CD14-positive monocyte (primary cell): ENCODE results near the gene CXCL3. TPM values are rescaled to one million over a fixed set of nuclear protein-coding genes. Genes with fewer than 3 reads are reported as not detected.

ENCODE experiments used
- DNase-seq, 3 donors: peaks; one replicate each; pipeline ENCODE4 v3.0.0-alpha.2; 2011 to 2022
- H2AFZ ChIP-seq: 2 replicates; pipeline ENCODE4 v1.6.0; 2012; ENCODE audit warnings: mild to moderate bottlenecking, low read depth, low read length, inconsistent platforms; ENCODE audit not compliant: insufficient read depth, poor library complexity, severe bottlenecking
- H3K27ac ChIP-seq, 2 donors: 1 replicate in 1 of 2; 2 replicates in 1 of 2; pipeline ENCODE4 v1.5.1; 2012 to 2013; ENCODE audit warnings: low read length in 2 of 2, control low read depth in 1 of 2, inconsistent platforms in 1 of 2, low read depth in 1 of 2, mild to moderate bottlenecking in 1 of 2
- H3K27me3 ChIP-seq, 2 donors: one replicate each; pipeline versions ENCODE4 v1.6.0 to v1.6.1; 2011 to 2013; ENCODE audit warnings: low read length in 2 of 2; ENCODE audit not compliant: control insufficient read depth in 2 of 2, insufficient read depth in 2 of 2
- H3K36me3 ChIP-seq, 2 donors: replicated peaks in 1 of 2; 1 replicate in 1 of 2; 2 replicates in 1 of 2; pipeline versions ENCODE4 v1.5.1 to v1.6.1; 2012 to 2013; ENCODE audit warnings: low read length in 2 of 2, control low read depth in 1 of 2, inconsistent platforms in 1 of 2, mild to moderate bottlenecking in 1 of 2; ENCODE audit not compliant: insufficient read depth in 2 of 2, control insufficient read depth in 1 of 2
- H3K4me1 ChIP-seq, 2 donors: 1 replicate in 1 of 2; 2 replicates in 1 of 2; pipeline versions ENCODE4 v1.5.1 to v1.6.1; 2012 to 2013; ENCODE audit warnings: low read length in 2 of 2, control low read depth in 1 of 2, inconsistent platforms in 1 of 2, mild to moderate bottlenecking in 1 of 2, moderate library complexity in 1 of 2; ENCODE audit not compliant: insufficient read depth in 2 of 2, control insufficient read depth in 1 of 2
- H3K4me2 ChIP-seq: replicated peaks from 2 replicates; pipeline ENCODE3; 2012; ENCODE audit warnings: low read length, moderate library complexity, mild to moderate bottlenecking; ENCODE audit not compliant: poor library complexity, severe bottlenecking; ENCODE audit errors: extremely low read depth
- H3K4me3 ChIP-seq, 3 experiments: fragments of 200-600 bp in 1 of 3; sonication (generic) in 1 of 3; replicated peaks in 1 of 3; 1 replicate in 2 of 3; 2 replicates in 1 of 3; pipeline ENCODE4 v1.5.1; 2011 to 2013; ENCODE audit warnings: low read length in 3 of 3, mild to moderate bottlenecking in 3 of 3, control low read depth in 2 of 3, low read depth in 2 of 3, inconsistent platforms in 1 of 3, moderate library complexity in 1 of 3
- H3K79me2 ChIP-seq: 2 replicates; pipeline ENCODE4 v1.6.0; 2012; ENCODE audit warnings: mild to moderate bottlenecking, control low read depth, inconsistent platforms, low read length, moderate library complexity; ENCODE audit not compliant: insufficient read depth
- H3K9ac ChIP-seq: 2 replicates; pipeline ENCODE4 v1.6.0; 2017; ENCODE audit warnings: low read length, mild to moderate bottlenecking; ENCODE audit not compliant: insufficient read depth, poor library complexity, severe bottlenecking
- H3K9me3 ChIP-seq, 2 donors: replicated peaks in 1 of 2; 1 replicate in 1 of 2; 2 replicates in 1 of 2; pipeline versions ENCODE4 v1.5.1 to v1.6.1; 2012 to 2013; ENCODE audit warnings: low read length in 2 of 2, control low read depth in 1 of 2; ENCODE audit not compliant: control insufficient read depth in 1 of 2, insufficient read depth in 1 of 2
- H4K20me1 ChIP-seq: 2 replicates; pipeline ENCODE4 v1.6.0; 2012; ENCODE audit warnings: mild to moderate bottlenecking, low read length, control low read depth, moderate library complexity; ENCODE audit not compliant: insufficient read depth
- H3K27ac Mint-ChIP-seq, 7 donors: one replicate each; pipeline ENCODE4 v1.8.0; 2020; ENCODE audit warnings: mild to moderate bottlenecking in 7 of 7, mixed read lengths in 7 of 7, moderate library complexity in 6 of 7, inconsistent platforms in 2 of 7
- H3K27me3 Mint-ChIP-seq, 3 donors: one replicate each; pipeline ENCODE4 v1.8.0; 2021 to 2022; ENCODE audit warnings: low read depth in 3 of 3, mild to moderate bottlenecking in 3 of 3, mixed read lengths in 3 of 3, moderate library complexity in 3 of 3, inconsistent platforms in 1 of 3
- H3K36me3 Mint-ChIP-seq, 2 donors: one replicate each; pipeline ENCODE4 v1.8.0; 2020; ENCODE audit warnings: mixed read lengths in 2 of 2, inconsistent platforms in 1 of 2, mild to moderate bottlenecking in 1 of 2
- H3K4me1 Mint-ChIP-seq: one replicate; pipeline ENCODE4 v1.8.0; 2020; ENCODE audit warnings: mild to moderate bottlenecking, mixed read lengths
- H3K4me3 Mint-ChIP-seq, 2 donors: one replicate each; pipeline ENCODE4 v1.8.0; 2020; ENCODE audit warnings: mild to moderate bottlenecking in 2 of 2, mixed read lengths in 2 of 2, moderate library complexity in 1 of 2
- H3K9me3 Mint-ChIP-seq, 7 donors: one replicate each; pipeline ENCODE4 v1.8.0; 2020 to 2022; ENCODE audit warnings: mixed read lengths in 7 of 7, mild to moderate bottlenecking in 6 of 7, moderate library complexity in 6 of 7, inconsistent platforms in 2 of 7
- CTCF ChIP-seq: fragments of 200-600 bp; IDR thresholded peaks from one replicate; pipeline ENCODE4 v1.8.0; 2022; ENCODE audit warnings: antibody characterized with exemption, mild to moderate bottlenecking
- WGBS: methylation state at CpG from one replicate; pipeline ENCODE4 v1.1.5; 2013; ENCODE audit warnings: missing lambda C conversion rate; ENCODE audit not compliant: insufficient coverage; 5-methylcytosine and 5-hydroxymethylcytosine counted together
- intact Hi-C, 2 donors: fragments of 100-400 bp; cut with micrococcal nuclease; formaldehyde crosslinking; loops; one replicate each; pipeline versions ENCODE4 v1.15.0 to v1.15.1; 2023
- polyA plus RNA-seq, 3 donors: library from polyadenylated mRNA; depleted of rRNA in 1 of 3; unstranded in 2 of 3; stranded (reverse) in 1 of 3; fragments of 300-500 nt in 2 of 3; fragments of >200 nt in 1 of 3; fragmentation: Illumina TruSeq in 2 of 3; gene quantifications; 1 replicate in 2 of 3; 2 replicates in 1 of 3; pipeline ENCODE4 v1.2.3, GENCODE V29; 2012 to 2021

Gene CXCL3
- polyA plus RNA-seq, 3 donors: 2.5 to 4.4 (median 3.7) TPM

GRCh38 chr4:74055498-74055897 lies 17.0 kb upstream of the CXCL3 start:
- Histone ChIP-seq H3K27ac (no peak overlapping the region), H3K27me3 (no peaks in the 10 kb centered on the region), H3K9ac (no peak overlapping the region), H3K4me3 (no peak overlapping the region), H3K9me3 (no peaks in the 10 kb centered on the region), H3K36me3 (no peaks in the 10 kb centered on the region), H4K20me1 (no peaks in the 10 kb centered on the region), H3K4me2 (no peak overlapping the region), H3K79me2 (no peaks in the 10 kb centered on the region), H3K4me1 (peaks cover 3 to 7% of the 10 kb centered on the region in 2 donors), H2AFZ (no peak overlapping the region)
- peaks cover 0 to 3% (median 0%) of the 10 kb centered on the region in 3 donors for H3K27me3 Mint-ChIP-seq
- no peak for TF ChIP-seq CTCF
- DNase-seq: no peak
- intact Hi-C loops: loop anchor here in 1 of 2 donors (5.0 kb wide), 1 partner anchor 42 kb away; the partner anchor contains the start of gene CXCL2
- WGBS: no CpG with 5 or more reads among the region's 3 CpGs
- no peaks in the 10 kb centered on the region for H3K9me3 Mint-ChIP-seq
- H3K4me1 Mint-ChIP-seq: peaks cover 16% of the 10 kb centered on the region
- no peaks in the 10 kb centered on the region for H3K36me3 Mint-ChIP-seq
- H3K4me3 Mint-ChIP-seq: no peak overlapping the region
- peak overlapping the region in 1 of 7 donors; percentile 87 for H3K27ac Mint-ChIP-seq

GRCh38 chr4:74055096-74055495 lies 16.6 kb upstream of the CXCL3 start:
- Histone ChIP-seq H3K4me3 (no peak overlapping the region), H3K9me3 (no peaks in the 10 kb centered on the region), H3K4me2 (no peak overlapping the region), H2AFZ (no peak overlapping the region), H3K27ac (no peak overlapping the region), H3K79me2 (no peaks in the 10 kb centered on the region), H3K4me1 (peaks cover 3 to 7% of the 10 kb centered on the region in 2 donors), H4K20me1 (no peaks in the 10 kb centered on the region), H3K9ac (no peak overlapping the region), H3K27me3 (no peaks in the 10 kb centered on the region), H3K36me3 (no peaks in the 10 kb centered on the region)
- no peak for DNase-seq
- Mint-ChIP-seq H3K4me3 (no peak overlapping the region), H3K9me3 (no peaks in the 10 kb centered on the region), H3K27ac (no peak overlapping the region), H3K4me1 (peaks cover 16% of the 10 kb centered on the region), H3K27me3 (peaks cover 0 to 3% (median 0%) of the 10 kb centered on the region in 3 donors), H3K36me3 (no peaks in the 10 kb centered on the region)
- TF ChIP-seq CTCF: no peak
- intact Hi-C loops: loop anchor here in 1 of 2 donors (5.0 kb wide), 1 partner anchor 42 kb away; the partner anchor contains the start of gene CXCL2
- no CpG with 5 or more reads among the region's 2 CpGs for WGBS
